Measurements from ENCODE around the gene TNS2. TPM values are rescaled to one million over a fixed set of nuclear protein-coding genes. Genes with fewer than 3 reads are reported as not detected.
A peak's percentile ranks its signal among the peaks of the same experiment; 100 is the strongest.

The TNS2 gene
- total and polyA plus RNA-seq, 9 of the 15 experiments (the other 6 are each of a cell fraction or from before 2014, with no cell fraction given), result 0.28 to 3.1 (median 1.2) TPM; not detected in 1

- TF ChIP-seq IRF9 (tag; IDR thresholded peaks at IDR 0.05) (no peak), LCOR (CRISPR knock-in tag; IDR thresholded peaks at IDR 0.05) (0 out of 2 replicates have a peak, but pooled peaks have one; percentile 4), HDAC8 (tag; IDR thresholded peaks at IDR 0.05) (no peak), SMARCC2 (IDR thresholded peaks at IDR 0.05; ENCODE audit: low read depth) (0 out of 2 replicates have a peak, but pooled peaks have one; percentile 39), ZNF740 (CRISPR knock-in tag; IDR thresholded peaks at IDR 0.05) (peak; percentile 87), ZNF740 (tag; IDR thresholded peaks at IDR 0.05) (peak in 1 of 2 experiments; percentile 76; a peak in 2 of 4 replicates), ZBED1 (IDR thresholded peaks at IDR 0.05) (0 out of 2 replicates have a peak, but pooled peaks have one; percentile 14), ZFX (CRISPR knock-in tag; IDR thresholded peaks at IDR 0.05) (peak; percentile 68), MAFF (IDR thresholded peaks at IDR 0.05; ENCODE audit: low read length) (0 out of 2 replicates have a peak, but pooled peaks have one; percentile 11), RBM17 (IDR thresholded peaks at IDR 0.05; ENCODE audit: borderline replicate concordance, low read depth, low read length) (no peak), UBTF (IDR thresholded peaks at IDR 0.05; ENCODE audit: borderline replicate concordance in 1 of 2, low read depth in 2 of 2, low read length in 2 of 2) (0 out of 4 replicates have a peak, but pooled peaks of 1 of the 2 experiments have one; percentile 13), LEF1 (IDR thresholded peaks at IDR 0.05) (no peak), ADNP (tag; IDR thresholded peaks at IDR 0.05) (peak; percentile 50; the same call in 1 of the 2 replicates), GTF3C2 (IDR thresholded peaks at IDR 0.05; ENCODE audit: borderline replicate concordance, extremely low read depth, insufficient read length) (peak; percentile 62)
Observed at GRCh38 chr12:53005215-53005985, 44.5 kb upstream of the TNS2 start (continued).
